Fibroblast of lung (primary cell): ENCODE data around the gene SAFB. TPM values are rescaled to one million over a fixed set of nuclear protein-coding genes. Genes with fewer than 3 reads are reported as not detected.

ENCODE experiments used
- DNase-seq, 2 donors: peaks; one replicate each; pipeline versions ENCODE4 v3.0.0 to v3.0.0-alpha.2; 2010; ENCODE audit warnings: low read depth in 2 of 2
- H2AFZ ChIP-seq: 2 replicates; pipeline ENCODE4 v1.5.1; 2012; ENCODE audit warnings: low read length, control low read depth, inconsistent platforms
- H3K27ac ChIP-seq: 2 replicates; pipeline ENCODE4 v1.5.1; 2011; ENCODE audit warnings: low read length, control low read depth; ENCODE audit not compliant: insufficient read depth
- H3K27me3 ChIP-seq: 2 replicates; pipeline ENCODE4 v1.5.1; 2011; ENCODE audit warnings: mild to moderate bottlenecking, low read length; ENCODE audit not compliant: control insufficient read depth, insufficient read depth
- H3K36me3 ChIP-seq: 2 replicates; pipeline ENCODE4 v1.5.1; 2011; ENCODE audit warnings: low read length; ENCODE audit not compliant: control insufficient read depth, insufficient read depth
- H3K4me1 ChIP-seq: 2 replicates; pipeline ENCODE4 v1.5.1; 2011; ENCODE audit warnings: low read length; ENCODE audit not compliant: control insufficient read depth, insufficient read depth; ENCODE audit errors: extremely low read depth
- H3K4me2 ChIP-seq: 2 replicates; pipeline ENCODE4 v1.5.1; 2011; ENCODE audit warnings: low read length, control low read depth; ENCODE audit not compliant: insufficient read depth; ENCODE audit errors: extremely low read depth
- H3K4me3 ChIP-seq, 4 experiments: fragments of 200-600 bp in 1 of 4; sonication (generic) in 1 of 4; replicated peaks in 1 of 4; 2 replicates each; pipeline ENCODE4 v1.5.1; 2011 to 2016; ENCODE audit warnings: low read length in 4 of 4, low read depth in 3 of 4, mild to moderate bottlenecking in 3 of 4, control low read depth in 2 of 4, inconsistent platforms in 1 of 4, mixed read lengths in 1 of 4; ENCODE audit not compliant: insufficient read depth in 1 of 4; ENCODE audit errors: control extremely low read depth in 1 of 4
- H3K79me2 ChIP-seq: 2 replicates; pipeline ENCODE4 v1.5.1; 2012; ENCODE audit warnings: mild to moderate bottlenecking, low read length, inconsistent platforms; ENCODE audit not compliant: control insufficient read depth, insufficient read depth
- H3K9ac ChIP-seq: 2 replicates; pipeline ENCODE4 v1.5.1; 2011; ENCODE audit warnings: mild to moderate bottlenecking, low read length, control low read depth; ENCODE audit not compliant: insufficient read depth
- H3K9me3 ChIP-seq: 2 replicates; pipeline ENCODE4 v1.5.1; 2012; ENCODE audit warnings: low read depth, low read length; ENCODE audit not compliant: control insufficient read depth, insufficient read depth
- H4K20me1 ChIP-seq: 2 replicates; pipeline ENCODE4 v1.5.1; 2011; ENCODE audit warnings: low read length; ENCODE audit not compliant: control insufficient read depth, insufficient read depth; ENCODE audit errors: extremely low read depth
- CTCF ChIP-seq, 2 donors: IDR thresholded peaks in 1 of 2; conservative IDR thresholded peaks in 1 of 2; 1 replicate in 1 of 2; 2 replicates in 1 of 2; pipeline ENCODE4 v1.5.1; 2011 to 2012; ENCODE audit warnings: low read length in 2 of 2, control low read depth in 1 of 2, inconsistent platforms in 1 of 2, low read depth in 1 of 2, mild to moderate bottlenecking in 1 of 2
- EZH2 ChIP-seq: IDR thresholded peaks from 2 replicates; pipeline ENCODE4 v1.5.1; 2012; ENCODE audit warnings: low read length, control low read depth, mild to moderate bottlenecking; ENCODE audit errors: missing control alignments
- polyA plus RNA-seq, 2 donors: library from polyadenylated mRNA; depleted of rRNA in 1 of 2; stranded (reverse) in 1 of 2; unstranded in 1 of 2; fragments of >200 nt; gene quantifications; 2 replicates each; pipeline ENCODE4 v1.2.1, GENCODE V29; 2011 to 2012; ENCODE audit warnings: missing spikeins in 1 of 2
- total RNA-seq: library from RNA; depleted of rRNA; stranded (reverse); fragments of >200 nt; gene quantifications from 2 replicates; pipeline ENCODE4 v1.2.1, GENCODE V29; 2014

SAFB gene
- total and polyA plus RNA-seq, 2 donors (not counting 1 experiment from before 2014, with no cell fraction given): 28.0 to 51.0 TPM

- no peak overlapping the region for H3K4me3 ChIP-seq
- H2AFZ ChIP-seq: no peak overlapping the region
Observed at GRCh38 chr19:5585461-5586299, 37.2 kb upstream of the SAFB start.

GRCh38 chr19:5586300-5587070 is 36.4 kb upstream of the SAFB start:
- Histone ChIP-seq H3K4me3 (no peak overlapping the region), H3K4me1 (no peaks in the 10 kb centered on the region), H3K79me2 (no peaks in the 10 kb centered on the region), H3K4me2 (no peak overlapping the region), H3K9me3 (no peaks in the 10 kb centered on the region), H2AFZ (no peak overlapping the region), H3K27me3 (no peaks in the 10 kb centered on the region), H3K9ac (no peak overlapping the region), H3K27ac (no peak overlapping the region), H3K36me3 (peaks cover 18% of the 10 kb centered on the region), H4K20me1 (no peaks in the 10 kb centered on the region)
- DNase-seq: peak in 1 of 2 donors; percentile 10
- TF ChIP-seq CTCF (conservative IDR thresholded peaks at IDR 0.05 in 1 of 2, IDR thresholded peaks at IDR 0.05 in 1 of 2; ENCODE audit: low read depth in 1 of 2, low read length in 2 of 2) (no peak), EZH2 (no peak)

More at GRCh38 chr19:5585461-5586299, 37.2 kb upstream of the SAFB start:
- no peak overlapping the region for H3K9ac ChIP-seq
- H3K9me3 ChIP-seq: no peaks in the 10 kb centered on the region
- no peaks in the 10 kb centered on the region for H3K27me3 ChIP-seq
- peaks cover 18% of the 10 kb centered on the region for H3K36me3 ChIP-seq
- no peaks in the 10 kb centered on the region for H3K79me2 ChIP-seq
- TF ChIP-seq EZH2 (no peak), CTCF (conservative IDR thresholded peaks at IDR 0.05 in 1 of 2, IDR thresholded peaks at IDR 0.05 in 1 of 2; ENCODE audit: low read depth in 1 of 2, low read length in 2 of 2) (no peak)
- peak in 1 of 2 donors; percentile 25 for DNase-seq
- no peaks in the 10 kb centered on the region for H3K4me1 ChIP-seq
- H3K4me2 ChIP-seq: no peak overlapping the region
- no peaks in the 10 kb centered on the region for H4K20me1 ChIP-seq
- no peak overlapping the region for H3K27ac ChIP-seq

- H3K4me3 ChIP-seq: no peak overlapping the region
- peaks cover 18% of the 10 kb centered on the region for H3K36me3 ChIP-seq
- H3K4me1 ChIP-seq: no peaks in the 10 kb centered on the region
- no peak overlapping the region for H3K4me2 ChIP-seq
- no peaks in the 10 kb centered on the region for H4K20me1 ChIP-seq
- H2AFZ ChIP-seq: no peak overlapping the region
- H3K9me3 ChIP-seq: no peaks in the 10 kb centered on the region
- TF ChIP-seq EZH2 (no peak), CTCF (conservative IDR thresholded peaks at IDR 0.05 in 1 of 2, IDR thresholded peaks at IDR 0.05 in 1 of 2; ENCODE audit: low read depth in 1 of 2, low read length in 2 of 2) (no peak)
- no peaks in the 10 kb centered on the region for H3K27me3 ChIP-seq
- no peak for DNase-seq
- no peaks in the 10 kb centered on the region for H3K79me2 ChIP-seq
- no peak overlapping the region for H3K9ac ChIP-seq
- H3K27ac ChIP-seq: no peak overlapping the region
Observed at GRCh38 chr19:5587071-5587455, 35.8 kb upstream of the SAFB start.
